ENCODE measurements around the gene COX20.

DNA sequence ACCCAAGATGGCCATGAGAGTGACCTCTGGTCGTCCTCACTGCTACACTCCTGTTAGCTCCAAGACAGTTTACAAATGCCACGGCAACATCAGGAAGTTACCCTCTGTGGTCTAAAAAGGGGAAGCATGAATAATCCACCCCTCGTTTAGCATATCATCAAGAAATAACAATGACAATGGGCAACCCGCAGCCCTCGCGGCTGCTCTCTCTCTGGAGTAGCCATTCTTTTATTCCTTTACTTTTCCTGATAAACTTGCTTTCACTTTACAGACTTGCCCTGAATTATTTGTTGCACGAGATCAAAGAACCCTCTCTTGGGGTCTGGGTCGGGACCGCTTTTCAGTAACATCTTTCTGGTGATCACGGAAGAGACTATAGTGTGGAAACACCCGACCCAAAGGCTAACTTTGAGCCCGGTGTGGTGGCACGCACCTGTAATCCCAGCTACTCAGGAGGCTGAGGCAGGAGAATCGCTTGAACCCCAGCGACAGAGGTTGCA lies 19.8 kb upstream of the COX20 start:
- TF ChIP-seq, protein P1, sequence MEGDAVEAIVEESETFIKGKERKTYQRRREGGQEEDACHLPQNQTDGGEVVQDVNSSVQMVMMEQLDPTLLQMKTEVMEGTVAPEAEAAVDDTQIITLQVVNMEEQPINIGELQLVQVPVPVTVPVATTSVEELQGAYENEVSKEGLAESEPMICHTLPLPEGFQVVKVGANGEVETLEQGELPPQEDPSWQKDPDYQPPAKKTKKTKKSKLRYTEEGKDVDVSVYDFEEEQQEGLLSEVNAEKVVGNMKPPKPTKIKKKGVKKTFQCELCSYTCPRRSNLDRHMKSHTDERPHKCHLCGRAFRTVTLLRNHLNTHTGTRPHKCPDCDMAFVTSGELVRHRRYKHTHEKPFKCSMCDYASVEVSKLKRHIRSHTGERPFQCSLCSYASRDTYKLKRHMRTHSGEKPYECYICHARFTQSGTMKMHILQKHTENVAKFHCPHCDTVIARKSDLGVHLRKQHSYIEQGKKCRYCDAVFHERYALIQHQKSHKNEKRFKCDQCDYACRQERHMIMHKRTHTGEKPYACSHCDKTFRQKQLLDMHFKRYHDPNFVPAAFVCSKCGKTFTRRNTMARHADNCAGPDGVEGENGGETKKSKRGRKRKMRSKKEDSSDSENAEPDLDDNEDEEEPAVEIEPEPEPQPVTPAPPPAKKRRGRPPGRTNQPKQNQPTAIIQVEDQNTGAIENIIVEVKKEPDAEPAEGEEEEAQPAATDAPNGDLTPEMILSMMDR (IDR thresholded peaks at IDR 0.05) = no peak
- TF ChIP-seq POLR2A (IDR thresholded peaks at IDR 0.05) = no peak
